Measurements from ENCODE around the gene FAM229A.

Gene FAM229A

GRCh38 chr1:32350785-32351398, 11.4 kb downstream of the FAM229A start:
- peak in 43 of 56 donors; percentile 40 to 91 (median 80) for DNase-seq

- DNase-seq, result no peak
Observed at GRCh38 chr1:32349211-32349708, 13.0 kb downstream of the FAM229A start.

GRCh38 chr1:32346532-32347157, 15.6 kb downstream of the FAM229A start:
- DNase-seq, result no peak

- no peak for DNase-seq
Observed at GRCh38 chr1:32345289-32345827, 16.9 kb downstream of the FAM229A start.

- no peak for DNase-seq
Observed at GRCh38 chr1:32342704-32343103, 19.6 kb downstream of the FAM229A start.

GRCh38 chr1:32341971-32342370, 20.3 kb downstream of the FAM229A start:
- no peak for DNase-seq

- DNase-seq, result peak in 12 of 56 donors; percentile 15 to 50 (median 34)
Observed at GRCh38 chr1:32341186-32341757, 21.0 kb downstream of the FAM229A start.

GRCh38 chr1:32339363-32339978, 22.8 kb downstream of the FAM229A start:
- DNase-seq, result peak in 1 of 56 donors; percentile 35

GRCh38 chr1:32338637-32339145, 23.6 kb downstream of the FAM229A start:
- peak in 5 of 56 donors; percentile 58 to 76 (median 62) for DNase-seq

- peak in 53 of 56 donors; percentile 43 to 94 (median 78) for DNase-seq
Observed at GRCh38 chr1:32337855-32338636, 24.2 kb downstream of the FAM229A start.

- DNase-seq, result peak in 10 of 56 donors; percentile 18 to 42 (median 32)
Observed at GRCh38 chr1:32336963-32337675, 25.2 kb downstream of the FAM229A start.

GRCh38 chr1:32336591-32336932, 25.7 kb downstream of the FAM229A start:
- peak in 1 of 56 donors; percentile 39 for DNase-seq

- peak in 54 of 56 donors; percentile 32 to 92 (median 76) for DNase-seq
Observed at GRCh38 chr1:32335790-32336590, 26.3 kb downstream of the FAM229A start, which contains the start of gene MARCKSL1. MARCKSL1 (minus strand) TSS chr1:32336233; CDS start chr1:32336033, 200 bp downstream.

GRCh38 chr1:32335535-32335789, 26.8 kb downstream of the FAM229A start:
- no peak for DNase-seq

GRCh38 chr1:32334864-32335534, 27.3 kb downstream of the FAM229A start:
- DNase-seq, result peak in 26 of 56 donors; percentile 14 to 73 (median 42)

- peak in 1 of 56 donors; percentile 66 for DNase-seq
Observed at GRCh38 chr1:32334274-32334861, 27.9 kb downstream of the FAM229A start.

GRCh38 chr1:32333251-32333963, 28.9 kb downstream of the FAM229A start:
- no peak for DNase-seq

Measured in amygdala (tissue), 56 donors.